Tibial artery (tissue), 4 donors: ENCODE data around the gene PFN1.

ENCODE experiments used
- DNase-seq, 2 donors: peaks; one replicate each; pipeline ENCODE4 v3.0.0-alpha.2; 2019
- H3K27ac ChIP-seq, 2 donors: fragments of 200-600 bp; sonication (generic) in 1 of 2; 1 replicate in 1 of 2; 2 replicates in 1 of 2; pipeline ENCODE4 v1.5.1; 2018 to 2019; ENCODE audit warnings: mild to moderate bottlenecking in 1 of 2
- H3K27me3 ChIP-seq, 2 donors: fragments of 200-600 bp; sonication (generic) in 1 of 2; one replicate each; pipeline versions ENCODE4 v1.5.1 to v1.6.0; 2016 to 2019
- H3K36me3 ChIP-seq, 3 donors: fragments of 200-600 bp; sonication (generic) in 2 of 3; one replicate each; pipeline ENCODE4 v1.5.1; 2016 to 2019; ENCODE audit warnings: mild to moderate bottlenecking in 2 of 3
- H3K4me1 ChIP-seq, 4 donors: fragments of 200-600 bp; sonication (generic) in 2 of 4; 1 replicate in 3 of 4; 2 replicates in 1 of 4; pipeline ENCODE4 v1.5.1; 2016 to 2019
- H3K4me3 ChIP-seq, 2 donors: fragments of 200-600 bp; sonication (generic) in 1 of 2; 1 replicate in 1 of 2; 2 replicates in 1 of 2; pipeline ENCODE4 v1.5.1; 2018 to 2019; ENCODE audit warnings: mild to moderate bottlenecking in 2 of 2
- H3K9me3 ChIP-seq, 3 donors: fragments of 200-600 bp; sonication (generic) in 1 of 3; one replicate each; pipeline ENCODE4 v1.5.1; 2016 to 2019
- intact Hi-C: fragments of 100-400 bp; cut with DNase I; formaldehyde crosslinking; loops from one replicate; pipeline ENCODE4 v1.15.0; 2023; ENCODE audit warnings: low total_unique reads
- TF ChIP-seq, protein P1 (sequence below), 2 experiments: fragments of 200-600 bp in 1 of 2; fragments of 450-650 bp in 1 of 2; IDR thresholded peaks; one replicate each; pipeline ENCODE4 v1.5.1; 2017 to 2019; ENCODE audit warnings: antibody characterized with exemption in 2 of 2, mild to moderate bottlenecking in 1 of 2, moderate library complexity in 1 of 2

PFN1 gene

DNA sequence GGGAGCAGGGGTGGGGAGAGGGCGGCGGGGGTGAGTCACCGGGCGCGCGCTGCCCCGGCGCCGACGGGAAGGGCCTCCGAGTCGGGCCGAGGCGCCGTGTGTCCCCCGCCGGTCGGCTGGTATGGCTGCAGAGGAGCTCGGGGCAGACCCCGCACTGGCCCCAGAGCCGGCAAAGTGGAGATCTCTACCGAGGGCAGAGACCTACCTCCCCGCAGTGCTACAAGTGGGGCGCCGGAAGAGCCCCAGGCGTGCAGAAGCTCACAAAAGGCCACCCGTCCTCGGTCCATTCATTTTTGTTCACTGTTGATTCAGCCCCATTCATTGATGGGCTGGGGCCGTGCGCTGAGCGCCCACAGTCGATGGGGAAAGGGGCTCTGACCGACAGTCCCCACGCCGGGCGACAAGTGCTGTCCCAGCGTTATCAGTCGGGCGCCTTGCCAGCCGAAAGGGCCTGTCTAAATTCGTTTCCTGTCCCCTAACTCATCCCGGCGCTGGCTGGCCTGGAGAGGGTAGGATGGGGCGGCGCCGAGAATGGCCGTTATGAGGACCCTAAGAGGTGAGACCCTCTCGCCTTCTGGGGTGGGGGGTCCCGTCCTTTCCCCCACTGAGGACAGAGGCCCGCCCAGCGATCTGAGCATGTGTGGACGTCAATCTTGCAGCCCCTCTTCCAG, 1.9 kb upstream of the PFN1 start:
- Histone ChIP-seq H3K9me3 (no peaks in the 10 kb centered on the region), H3K4me3 (peak overlapping the region; percentile 93 to 100), H3K27ac (peak overlapping the region; percentile 95 to 99), H3K36me3 (peaks cover 14 to 20% (median 15%) of the 10 kb centered on the region in 3 donors), H3K4me1 (peaks cover 6 to 50% (median 37%) of the 10 kb centered on the region in 4 donors), H3K27me3 (no peaks in the 10 kb centered on the region)
- intact Hi-C loops = no loop called here
- DNase-seq = peak in 1 of 2 donors; percentile 48
- TF ChIP-seq, protein P1, sequence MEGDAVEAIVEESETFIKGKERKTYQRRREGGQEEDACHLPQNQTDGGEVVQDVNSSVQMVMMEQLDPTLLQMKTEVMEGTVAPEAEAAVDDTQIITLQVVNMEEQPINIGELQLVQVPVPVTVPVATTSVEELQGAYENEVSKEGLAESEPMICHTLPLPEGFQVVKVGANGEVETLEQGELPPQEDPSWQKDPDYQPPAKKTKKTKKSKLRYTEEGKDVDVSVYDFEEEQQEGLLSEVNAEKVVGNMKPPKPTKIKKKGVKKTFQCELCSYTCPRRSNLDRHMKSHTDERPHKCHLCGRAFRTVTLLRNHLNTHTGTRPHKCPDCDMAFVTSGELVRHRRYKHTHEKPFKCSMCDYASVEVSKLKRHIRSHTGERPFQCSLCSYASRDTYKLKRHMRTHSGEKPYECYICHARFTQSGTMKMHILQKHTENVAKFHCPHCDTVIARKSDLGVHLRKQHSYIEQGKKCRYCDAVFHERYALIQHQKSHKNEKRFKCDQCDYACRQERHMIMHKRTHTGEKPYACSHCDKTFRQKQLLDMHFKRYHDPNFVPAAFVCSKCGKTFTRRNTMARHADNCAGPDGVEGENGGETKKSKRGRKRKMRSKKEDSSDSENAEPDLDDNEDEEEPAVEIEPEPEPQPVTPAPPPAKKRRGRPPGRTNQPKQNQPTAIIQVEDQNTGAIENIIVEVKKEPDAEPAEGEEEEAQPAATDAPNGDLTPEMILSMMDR (IDR thresholded peaks at IDR 0.05) = no peak

DNA sequence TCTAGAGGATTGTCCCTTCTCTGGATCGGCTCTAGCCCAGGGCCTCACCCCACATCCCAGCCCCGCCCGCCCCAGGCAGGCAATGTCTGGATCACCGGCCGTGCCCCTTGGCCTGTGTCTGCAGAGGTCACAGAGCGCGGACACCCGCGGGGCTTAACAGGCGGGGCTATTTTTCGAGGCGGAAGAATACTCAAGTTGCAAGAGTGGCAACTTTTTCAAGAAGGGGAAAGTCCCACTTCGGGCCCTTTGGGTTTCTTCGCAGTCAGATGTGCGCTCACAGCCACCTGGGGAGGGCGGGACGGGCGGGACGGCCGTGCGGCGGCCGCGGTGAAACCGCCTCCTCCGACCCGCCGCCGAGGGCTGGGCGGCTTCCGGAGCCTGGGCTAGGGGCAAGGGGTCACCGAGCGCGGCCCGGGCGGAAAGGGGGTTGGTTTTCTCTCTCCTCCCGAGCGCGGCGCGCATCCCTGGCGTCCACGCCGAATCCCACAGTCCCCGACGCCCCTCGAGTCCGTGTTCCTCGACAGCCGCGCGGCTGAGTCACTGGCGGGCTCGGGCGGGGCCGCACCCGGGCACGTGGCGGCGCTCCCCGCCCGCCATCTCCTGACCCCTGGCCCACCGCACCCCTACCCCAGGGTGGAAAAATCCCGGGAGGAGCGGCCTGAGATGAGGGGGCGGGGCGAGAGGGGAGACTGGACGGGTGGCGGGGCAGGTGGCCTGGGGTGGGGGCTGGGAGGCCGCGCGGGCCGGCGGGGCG, 1.2 kb upstream of the PFN1 start:
- TF ChIP-seq, protein P1 (IDR thresholded peaks at IDR 0.05) = no peak
- peaks cover 19 to 27% (median 20%) of the 10 kb centered on the region in 3 donors for H3K36me3 ChIP-seq
- H3K9me3 ChIP-seq = no peaks in the 10 kb centered on the region
- no peaks in the 10 kb centered on the region for H3K27me3 ChIP-seq
- intact Hi-C loops = loop anchor here (2.0 to 5.0 kb wide), 2 partner anchors 17 to 48 kb away; partner anchors contain the start of genes INCA1, KIF1C and SPAG7
- peak; percentile 71 to 89 for DNase-seq
- peak overlapping the region; percentile 93 to 100 for H3K4me3 ChIP-seq
- peak overlapping the region; percentile 95 to 99 for H3K27ac ChIP-seq
- peaks cover 6 to 57% (median 44%) of the 10 kb centered on the region in 4 donors for H3K4me1 ChIP-seq

DNA sequence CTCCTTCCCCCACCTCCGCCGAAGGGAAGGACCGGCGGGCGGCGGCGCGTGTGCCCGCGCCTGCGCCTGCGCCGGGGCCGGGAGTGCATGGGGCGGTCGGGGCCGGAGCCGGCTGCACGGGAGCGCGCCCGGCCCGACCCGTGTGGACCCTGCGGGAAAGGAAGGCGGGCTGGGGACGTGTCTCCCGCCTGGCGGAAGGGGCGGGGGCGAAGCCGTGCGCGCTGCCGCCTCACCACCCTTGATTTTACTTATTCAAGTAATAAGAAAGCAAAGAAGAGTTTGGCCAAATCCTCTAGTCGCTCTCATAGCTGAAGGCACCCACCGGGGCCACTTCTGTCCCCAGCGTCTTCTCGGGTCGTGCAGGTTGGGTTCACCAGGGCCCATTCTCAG, 596 bp upstream of the PFN1 start:
- Histone ChIP-seq H3K27me3 (no peaks in the 10 kb centered on the region), H3K36me3 (peaks cover 25 to 32% (median 26%) of the 10 kb centered on the region in 3 donors), H3K27ac (peak overlapping the region; percentile 95 to 99), H3K9me3 (no peaks in the 10 kb centered on the region), H3K4me3 (peak overlapping the region; percentile 93 to 100), H3K4me1 (peaks cover 6 to 60% (median 48%) of the 10 kb centered on the region in 4 donors)
- DNase-seq = peak; percentile 78 to 94
- TF ChIP-seq, protein P1 (IDR thresholded peaks at IDR 0.05) = no peak
- intact Hi-C loops = loop anchor here (2.0 to 5.0 kb wide), 2 partner anchors 18 to 48 kb away; partner anchors contain the start of genes INCA1, KIF1C and SPAG7

DNA sequence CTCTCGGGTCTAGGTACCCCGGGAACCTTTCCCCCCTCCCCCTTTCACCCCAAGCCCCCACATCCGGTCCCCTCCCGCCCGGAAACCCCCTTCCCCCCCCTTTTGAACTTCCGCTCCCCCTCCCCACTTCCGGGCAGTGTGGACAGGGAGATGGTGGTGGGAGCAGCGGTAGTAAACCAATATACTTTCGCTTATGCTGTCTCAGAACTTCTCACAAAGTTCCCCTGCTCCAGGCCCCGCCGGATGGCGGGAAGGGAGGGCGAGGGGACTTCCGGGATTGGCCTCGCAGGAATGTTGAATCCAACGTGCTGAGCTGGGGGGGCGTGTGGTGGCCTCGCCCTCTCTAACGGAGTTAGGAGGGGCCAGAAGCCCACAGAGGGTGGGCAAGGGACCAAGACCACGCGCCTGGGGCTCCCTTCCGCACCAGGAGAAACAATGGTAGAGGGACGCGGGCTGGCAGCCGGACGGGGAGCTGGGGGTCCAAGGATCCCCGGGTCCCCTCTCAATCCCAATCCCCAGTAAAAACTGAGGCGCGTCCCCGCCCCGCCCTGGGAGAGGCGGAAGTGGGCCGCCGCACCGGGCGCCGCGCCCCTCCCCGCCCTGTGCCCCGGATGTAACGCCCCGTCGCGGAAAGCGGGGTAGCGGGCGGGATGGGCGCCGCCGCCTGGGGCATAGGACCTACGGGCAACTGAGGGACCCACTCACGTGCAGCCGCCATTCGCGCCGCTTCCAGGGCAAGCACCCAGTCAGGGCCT, 742 bp downstream of the PFN1 start:
- Histone ChIP-seq H3K9me3 (no peaks in the 10 kb centered on the region), H3K4me3 (peak overlapping the region; percentile 93 to 100), H3K4me1 (peaks cover 6 to 60% (median 43%) of the 10 kb centered on the region in 4 donors), H3K27ac (peak overlapping the region; percentile 95 to 99), H3K36me3 (peaks cover 36 to 46% (median 38%) of the 10 kb centered on the region in 3 donors), H3K27me3 (no peaks in the 10 kb centered on the region)
- DNase-seq = peak; percentile 45 to 85
- TF ChIP-seq, protein P1 (IDR thresholded peaks at IDR 0.05) = no peak
- intact Hi-C loops = loop anchor here (2.0 to 5.0 kb wide), 2 partner anchors 19 to 50 kb away; partner anchors contain the start of genes INCA1, KIF1C and SPAG7

DNA sequence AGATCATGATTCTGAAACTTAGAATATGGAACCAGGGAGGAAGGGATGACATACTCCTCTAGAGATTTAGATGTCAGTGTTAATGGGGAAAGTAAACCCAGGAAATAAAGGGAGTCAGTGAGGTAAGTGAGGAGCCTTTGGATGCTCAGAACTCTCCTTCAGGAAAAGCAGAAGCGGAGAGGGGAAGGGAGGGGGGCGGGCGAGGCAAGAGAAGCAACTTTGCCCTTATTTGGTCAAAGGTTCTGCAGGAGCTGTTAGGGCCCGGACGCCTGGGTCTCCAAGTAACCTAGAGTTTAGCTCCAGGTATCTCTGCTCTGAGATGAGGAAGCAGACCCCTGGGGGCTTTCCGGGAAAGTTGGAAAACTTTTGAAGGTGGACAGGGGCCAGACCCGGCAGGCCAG, 1.3 kb downstream of the PFN1 start:
- H3K9me3 ChIP-seq = no peaks in the 10 kb centered on the region
- peaks cover 6 to 58% (median 43%) of the 10 kb centered on the region in 4 donors for H3K4me1 ChIP-seq
- no peaks in the 10 kb centered on the region for H3K27me3 ChIP-seq
- TF ChIP-seq, protein P1 (IDR thresholded peaks at IDR 0.05) = no peak
- peaks cover 42 to 52% (median 44%) of the 10 kb centered on the region in 3 donors for H3K36me3 ChIP-seq
- peak overlapping the region; percentile 93 to 100 for H3K4me3 ChIP-seq
- H3K27ac ChIP-seq = peak overlapping the region; percentile 95 to 99
- intact Hi-C loops = loop anchor here (5.0 kb wide), 1 partner anchor 50 kb away; the partner anchor contains the start of genes INCA1 and KIF1C
- DNase-seq = peak in 1 of 2 donors; percentile 36
